ENCODE measurements around the gene DCN. TPM values are rescaled to one million over a fixed set of nuclear protein-coding genes. Genes with fewer than 3 reads are reported as not detected.

Gene DCN
- polyA plus RNA-seq, 1 of the 3 experiments (the other 2 are of a cell fraction), result 5.5 TPM

GRCh38 chr12:91180582-91181395 lies 1.8 kb downstream of the DCN start (continued):
- TF ChIP-seq TAF1 (IDR thresholded peaks at IDR 0.05; ENCODE audit: borderline replicate concordance, low read depth, low read length) (no peak), TCF12 (IDR thresholded peaks at IDR 0.05) (peak; percentile 97), MXI1 (IDR thresholded peaks at IDR 0.05; ENCODE audit: low read depth, low read length) (no peak), SMC3 (IDR thresholded peaks at IDR 0.05; ENCODE audit: low read depth, low read length) (no peak), RCOR1 (IDR thresholded peaks at IDR 0.05; ENCODE audit: low read length) (no peak), TEAD4 (IDR thresholded peaks at IDR 0.05; ENCODE audit: borderline replicate concordance, insufficient read depth) (peak; percentile 61; the same call in 1 of the 2 replicates), MAX (IDR thresholded peaks at IDR 0.05; ENCODE audit: low read depth) (peak; percentile 54; the same call in 1 of the 2 replicates), IRF3 (IDR thresholded peaks at IDR 0.05; ENCODE audit: low read depth, low read length) (no peak), MEF2A (IDR thresholded peaks at IDR 0.05; ENCODE audit: borderline replicate concordance, low read depth) (no peak)
- TF ChIP-seq, protein P1, sequence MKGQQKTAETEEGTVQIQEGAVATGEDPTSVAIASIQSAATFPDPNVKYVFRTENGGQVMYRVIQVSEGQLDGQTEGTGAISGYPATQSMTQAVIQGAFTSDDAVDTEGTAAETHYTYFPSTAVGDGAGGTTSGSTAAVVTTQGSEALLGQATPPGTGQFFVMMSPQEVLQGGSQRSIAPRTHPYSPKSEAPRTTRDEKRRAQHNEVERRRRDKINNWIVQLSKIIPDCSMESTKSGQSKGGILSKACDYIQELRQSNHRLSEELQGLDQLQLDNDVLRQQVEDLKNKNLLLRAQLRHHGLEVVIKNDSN (IDR thresholded peaks at IDR 0.05; ENCODE audit: borderline replicate concordance, low read depth), result no peak

DNA sequence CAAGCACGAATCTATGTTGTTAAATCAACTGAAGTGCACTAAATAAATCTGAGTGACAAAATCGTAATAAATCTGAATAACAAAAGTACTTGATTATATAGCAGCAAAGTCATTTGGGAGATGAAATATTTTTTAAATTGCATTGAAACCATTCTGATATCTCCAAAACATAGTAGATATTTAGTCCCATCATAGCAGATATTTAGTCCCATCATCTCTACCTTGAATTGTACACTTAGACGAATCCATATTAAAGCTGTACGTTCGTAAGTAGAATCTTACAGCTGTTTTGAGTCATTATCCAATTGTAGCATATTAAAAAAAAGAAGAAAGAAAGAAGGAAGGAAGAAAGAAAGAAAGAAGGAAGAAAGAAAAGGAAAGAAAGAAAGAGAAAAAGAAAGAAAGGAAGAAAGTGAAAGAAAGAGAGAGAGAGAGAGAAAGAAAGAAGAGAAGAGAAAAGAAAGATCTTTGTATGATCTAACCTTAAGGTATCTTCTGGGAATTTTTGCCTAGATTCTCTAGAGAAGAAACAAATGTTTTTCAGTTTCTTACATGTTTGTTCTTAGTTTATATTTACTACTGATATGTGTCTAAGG lies 2.6 kb downstream of the DCN start:
- peaks cover 9 to 29% of the 10 kb centered on the region in 2 experiments; a peak in 3 of 4 replicates for H3K4me1 ChIP-seq (ENCODE audit: control insufficient read depth in 1 of 2, insufficient read depth in 2 of 2, low read depth in 1 of 2, low read length in 1 of 2)
- POLR2A ChIA-PET, result interaction anchor here (0.8 kb wide), 1 partner anchor 76 kb away, joined by 3 read pairs; no protein-coding TSS in a partner anchor
- H3K36me3 ChIP-seq (replicated peaks in 1 of 2; ENCODE audit: control insufficient read depth in 1 of 2, insufficient read depth in 2 of 2, low read length in 1 of 2), result no peaks in the 10 kb centered on the region
- no peaks in the 10 kb centered on the region for H3K9me3 ChIP-seq
- no peaks in the 10 kb centered on the region for H3K79me2 ChIP-seq (ENCODE audit: insufficient read depth)
- H4K20me1 ChIP-seq (ENCODE audit: insufficient read depth), result no peaks in the 10 kb centered on the region
- H3K27me3 ChIP-seq (ENCODE audit: insufficient read depth), result no peaks in the 10 kb centered on the region
- no peak for DNase-seq
- peak overlapping the region in 1 of 2 experiments; percentile 42; a peak in 1 of 4 replicates for H3K4me3 ChIP-seq (ENCODE audit: low read depth in 2 of 2, low read length in 1 of 2)
- peak overlapping the region; percentile 22; the same call in 1 of the 2 replicates for H3K9ac ChIP-seq
- H3K27ac ChIP-seq (ENCODE audit: low read depth in 2 of 2, low read length in 1 of 2), result peak overlapping the region; percentile 53 to 75
- no peak for TF ChIP-seq FOXM1 (IDR thresholded peaks at IDR 0.05; ENCODE audit: low read depth)
- no peak for TF ChIP-seq EP300 (IDR thresholded peaks at IDR 0.05; ENCODE audit: borderline replicate concordance in 1 of 2, low read depth in 1 of 2, low read length in 1 of 2)
- TF ChIP-seq GATA2 (CRISPR knock-in tag; IDR thresholded peaks at IDR 0.05), result no peak
- TF ChIP-seq CHD2 (IDR thresholded peaks at IDR 0.05; ENCODE audit: low read length, partially characterized antibody), result no peak
- H3K9me2 ChIP-seq, result no peaks in the 10 kb centered on the region
- H3F3A ChIP-seq (replicated peaks; ENCODE audit: insufficient read depth), result peaks cover 21% of the 10 kb centered on the region
- H2AFZ ChIP-seq (ENCODE audit: low read depth), result peak overlapping the region; percentile 78
- 87% methylated on average over 5 of the region's 5 CpGs for WGBS (ENCODE audit: low lambda C conversion rate)
- CTCF ChIA-PET, result interaction anchor here (0.6 to 8.2 kb wide), 10 partner anchors 8 to 1496 kb away, joined by 3 to 95 read pairs (median 5); no protein-coding TSS in a partner anchor
- H3K4me2 ChIP-seq, result peak overlapping the region; percentile 68
